Measurements from ENCODE around the gene IL2RA.

IL2RA gene

DNA sequence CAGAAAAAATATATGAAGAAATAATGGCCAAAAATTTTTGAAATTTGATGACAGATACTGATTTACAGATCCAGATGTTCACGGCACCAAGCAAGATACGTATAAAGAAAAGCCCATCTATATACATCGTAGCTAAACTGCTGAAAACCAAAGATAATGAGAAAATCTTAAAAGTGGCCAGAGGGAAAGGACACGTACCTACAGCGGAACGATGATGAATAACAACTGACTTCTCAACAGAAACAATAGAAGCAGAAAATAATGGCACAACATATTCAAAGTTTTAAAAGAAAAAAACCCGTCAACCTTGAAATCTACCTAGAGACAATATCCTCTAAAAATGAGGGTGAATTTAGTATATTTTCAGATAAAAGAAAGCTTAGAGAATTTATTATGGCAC is 31.9 kb downstream of the IL2RA start:
- Histone ChIP-seq H3K27me3 (ENCODE audit: control insufficient read depth in 1 of 2, insufficient read depth in 2 of 2, low read length in 2 of 2) (no peaks in the 10 kb centered on the region), H3K9me3 (ENCODE audit: control insufficient read depth in 1 of 2, low read length in 2 of 2) (no peaks in the 10 kb centered on the region), H3K36me3 (ENCODE audit: control insufficient read depth in 1 of 2, insufficient read depth in 2 of 2, low read length in 2 of 2) (no peaks in the 10 kb centered on the region), H3K27ac (ENCODE audit: low read depth, low read length) (no peak overlapping the region), H3K4me3 (ENCODE audit: low read depth in 1 of 2, low read length in 2 of 2) (no peak overlapping the region), H3K9ac (ENCODE audit: low read depth in 1 of 2, low read length in 2 of 2) (no peak overlapping the region), H3K4me1 (ENCODE audit: control insufficient read depth in 1 of 2, insufficient read depth in 2 of 2, low read length in 2 of 2) (no peaks in the 10 kb centered on the region)

DNA sequence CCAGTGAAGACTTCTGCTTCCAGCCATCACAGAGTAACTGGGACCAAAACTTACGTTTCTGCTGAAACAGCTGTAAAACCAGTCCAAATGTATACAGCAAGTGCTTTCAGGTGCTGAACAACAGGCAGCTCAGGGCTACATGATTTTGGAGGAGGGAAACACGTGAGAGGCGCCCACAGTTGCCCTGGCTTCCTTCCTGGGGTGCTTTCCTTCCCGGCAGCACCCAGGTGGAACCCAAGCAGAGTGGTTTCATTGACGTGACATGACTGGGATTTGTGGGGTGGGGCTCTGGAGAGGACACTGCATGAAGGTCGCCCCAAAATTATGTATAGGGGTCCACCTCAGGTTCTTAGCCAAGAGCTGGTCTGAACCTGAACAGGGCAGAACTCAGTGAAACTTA is 34.2 kb downstream of the IL2RA start:
- Histone ChIP-seq H3K4me3 (ENCODE audit: low read depth in 1 of 2, low read length in 2 of 2) (no peak overlapping the region), H3K9me3 (ENCODE audit: control insufficient read depth in 1 of 2, low read length in 2 of 2) (no peaks in the 10 kb centered on the region), H3K27me3 (ENCODE audit: control insufficient read depth in 1 of 2, insufficient read depth in 2 of 2, low read length in 2 of 2) (no peaks in the 10 kb centered on the region), H3K4me1 (ENCODE audit: control insufficient read depth in 1 of 2, insufficient read depth in 2 of 2, low read length in 2 of 2) (no peaks in the 10 kb centered on the region), H3K9ac (ENCODE audit: low read depth in 1 of 2, low read length in 2 of 2) (no peak overlapping the region), H3K27ac (ENCODE audit: low read depth, low read length) (no peak overlapping the region), H3K36me3 (ENCODE audit: control insufficient read depth in 1 of 2, insufficient read depth in 2 of 2, low read length in 2 of 2) (no peaks in the 10 kb centered on the region)

- H3K4me3 ChIP-seq (ENCODE audit: low read depth in 1 of 2, low read length in 2 of 2) = no peak overlapping the region
- no peaks in the 10 kb centered on the region for H3K9me3 ChIP-seq (ENCODE audit: control insufficient read depth in 1 of 2, low read length in 2 of 2)
- H3K36me3 ChIP-seq (ENCODE audit: control insufficient read depth in 1 of 2, insufficient read depth in 2 of 2, low read length in 2 of 2) = no peaks in the 10 kb centered on the region
- no peak overlapping the region for H3K27ac ChIP-seq (ENCODE audit: low read depth, low read length)
- no peak overlapping the region for H3K9ac ChIP-seq (ENCODE audit: low read depth in 1 of 2, low read length in 2 of 2)
- no peaks in the 10 kb centered on the region for H3K4me1 ChIP-seq (ENCODE audit: control insufficient read depth in 1 of 2, insufficient read depth in 2 of 2, low read length in 2 of 2)
- no peaks in the 10 kb centered on the region for H3K27me3 ChIP-seq (ENCODE audit: control insufficient read depth in 1 of 2, insufficient read depth in 2 of 2, low read length in 2 of 2)
Observed at GRCh38 chr10:6025683-6026255, 36.4 kb downstream of the IL2RA start.

- H3K36me3 ChIP-seq (ENCODE audit: control insufficient read depth in 1 of 2, insufficient read depth in 2 of 2, low read length in 2 of 2) = no peaks in the 10 kb centered on the region
- no peaks in the 10 kb centered on the region for H3K4me1 ChIP-seq (ENCODE audit: control insufficient read depth in 1 of 2, insufficient read depth in 2 of 2, low read length in 2 of 2)
- no peaks in the 10 kb centered on the region for H3K9me3 ChIP-seq (ENCODE audit: control insufficient read depth in 1 of 2, low read length in 2 of 2)
- no peak overlapping the region for H3K9ac ChIP-seq (ENCODE audit: low read depth in 1 of 2, low read length in 2 of 2)
- no peaks in the 10 kb centered on the region for H3K27me3 ChIP-seq (ENCODE audit: control insufficient read depth in 1 of 2, insufficient read depth in 2 of 2, low read length in 2 of 2)
- H3K4me3 ChIP-seq (ENCODE audit: low read depth in 1 of 2, low read length in 2 of 2) = no peak overlapping the region
- H3K27ac ChIP-seq (ENCODE audit: low read depth, low read length) = no peak overlapping the region
Observed at GRCh38 chr10:6024334-6024682, 37.9 kb downstream of the IL2RA start.

GRCh38 chr10:6023661-6024333 is 38.4 kb downstream of the IL2RA start:
- H3K36me3 ChIP-seq (ENCODE audit: control insufficient read depth in 1 of 2, insufficient read depth in 2 of 2, low read length in 2 of 2) = no peaks in the 10 kb centered on the region
- H3K27me3 ChIP-seq (ENCODE audit: control insufficient read depth in 1 of 2, insufficient read depth in 2 of 2, low read length in 2 of 2) = no peaks in the 10 kb centered on the region
- H3K4me1 ChIP-seq (ENCODE audit: control insufficient read depth in 1 of 2, insufficient read depth in 2 of 2, low read length in 2 of 2) = no peaks in the 10 kb centered on the region
- no peak overlapping the region for H3K27ac ChIP-seq (ENCODE audit: low read depth, low read length)
- no peak overlapping the region for H3K4me3 ChIP-seq (ENCODE audit: low read depth in 1 of 2, low read length in 2 of 2)
- no peak overlapping the region for H3K9ac ChIP-seq (ENCODE audit: low read depth in 1 of 2, low read length in 2 of 2)
- no peaks in the 10 kb centered on the region for H3K9me3 ChIP-seq (ENCODE audit: control insufficient read depth in 1 of 2, low read length in 2 of 2)

GRCh38 chr10:6022660-6023059 is 39.5 kb downstream of the IL2RA start:
- H3K27ac ChIP-seq (ENCODE audit: low read depth, low read length) = no peak overlapping the region
- H3K27me3 ChIP-seq (ENCODE audit: control insufficient read depth in 1 of 2, insufficient read depth in 2 of 2, low read length in 2 of 2) = no peaks in the 10 kb centered on the region
- peaks cover 7 to 10% of the 10 kb centered on the region in 2 donors for H3K4me1 ChIP-seq (ENCODE audit: control insufficient read depth in 1 of 2, insufficient read depth in 2 of 2, low read length in 2 of 2)
- no peaks in the 10 kb centered on the region for H3K36me3 ChIP-seq (ENCODE audit: control insufficient read depth in 1 of 2, insufficient read depth in 2 of 2, low read length in 2 of 2)
- H3K9me3 ChIP-seq (ENCODE audit: control insufficient read depth in 1 of 2, low read length in 2 of 2) = no peaks in the 10 kb centered on the region
- no peak overlapping the region for H3K9ac ChIP-seq (ENCODE audit: low read depth in 1 of 2, low read length in 2 of 2)
- no peak overlapping the region for H3K4me3 ChIP-seq (ENCODE audit: low read depth in 1 of 2, low read length in 2 of 2)

DNA sequence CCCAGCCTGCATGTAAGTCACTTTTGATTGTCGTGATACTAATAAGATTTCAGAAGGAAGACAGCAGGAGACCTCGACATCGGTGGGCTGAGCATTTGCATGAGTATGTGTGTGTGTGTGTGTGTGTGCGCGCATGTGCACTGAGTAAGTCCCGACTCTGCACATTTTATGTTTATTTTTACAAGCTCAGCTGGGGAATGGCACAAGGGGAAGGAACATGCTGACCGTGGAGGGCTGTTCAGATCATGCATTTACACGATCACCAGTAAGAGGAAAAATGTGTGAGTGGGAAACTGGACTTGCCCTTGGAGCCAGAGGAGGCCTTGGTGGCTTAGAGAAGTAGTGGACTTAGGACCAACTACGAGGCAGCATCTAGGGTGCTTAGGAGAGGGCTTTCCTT is 41.3 kb downstream of the IL2RA start:
- Histone ChIP-seq H3K27me3 (ENCODE audit: control insufficient read depth in 1 of 2, insufficient read depth in 2 of 2, low read length in 2 of 2) (no peaks in the 10 kb centered on the region), H3K27ac (ENCODE audit: low read depth, low read length) (no peak overlapping the region), H3K9me3 (ENCODE audit: control insufficient read depth in 1 of 2, low read length in 2 of 2) (no peaks in the 10 kb centered on the region), H3K9ac (ENCODE audit: low read depth in 1 of 2, low read length in 2 of 2) (no peak overlapping the region), H3K36me3 (ENCODE audit: control insufficient read depth in 1 of 2, insufficient read depth in 2 of 2, low read length in 2 of 2) (no peaks in the 10 kb centered on the region), H3K4me1 (ENCODE audit: control insufficient read depth in 1 of 2, insufficient read depth in 2 of 2, low read length in 2 of 2) (peaks cover 13 to 16% of the 10 kb centered on the region in 2 donors), H3K4me3 (ENCODE audit: low read depth in 1 of 2, low read length in 2 of 2) (no peak overlapping the region)

DNA sequence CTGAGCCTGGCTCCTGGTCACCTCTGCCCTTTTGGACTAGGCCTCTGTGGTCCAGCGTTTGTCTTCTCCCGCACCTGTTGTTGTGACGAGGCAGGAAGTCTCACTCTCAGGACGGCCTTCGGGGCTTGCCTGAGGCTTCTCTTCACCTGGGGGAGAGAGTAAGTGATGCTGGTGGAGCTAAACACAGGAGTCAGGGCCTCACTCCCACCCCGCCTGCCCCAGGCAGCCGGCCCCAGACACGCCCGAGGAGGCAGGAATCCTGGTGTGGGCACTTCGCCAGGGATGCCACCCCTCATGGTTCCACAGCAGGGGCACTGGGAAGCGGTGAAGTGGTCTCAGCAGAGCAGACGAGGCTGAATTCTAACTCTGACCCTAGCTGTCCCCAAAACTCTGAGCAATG is 42.4 kb downstream of the IL2RA start:
- H3K27ac ChIP-seq (ENCODE audit: low read depth, low read length) = no peak overlapping the region
- H3K9me3 ChIP-seq (ENCODE audit: control insufficient read depth in 1 of 2, low read length in 2 of 2) = no peaks in the 10 kb centered on the region
- no peaks in the 10 kb centered on the region for H3K27me3 ChIP-seq (ENCODE audit: control insufficient read depth in 1 of 2, insufficient read depth in 2 of 2, low read length in 2 of 2)
- peaks cover 13 to 16% of the 10 kb centered on the region in 2 donors for H3K4me1 ChIP-seq (ENCODE audit: control insufficient read depth in 1 of 2, insufficient read depth in 2 of 2, low read length in 2 of 2)
- H3K36me3 ChIP-seq (ENCODE audit: control insufficient read depth in 1 of 2, insufficient read depth in 2 of 2, low read length in 2 of 2) = no peaks in the 10 kb centered on the region
- no peak overlapping the region for H3K9ac ChIP-seq (ENCODE audit: low read depth in 1 of 2, low read length in 2 of 2)
- no peak overlapping the region for H3K4me3 ChIP-seq (ENCODE audit: low read depth in 1 of 2, low read length in 2 of 2)

GRCh38 chr10:6019010-6019782 is 43.0 kb downstream of the IL2RA start:
- no peaks in the 10 kb centered on the region for H3K27me3 ChIP-seq (ENCODE audit: control insufficient read depth in 1 of 2, insufficient read depth in 2 of 2, low read length in 2 of 2)
- H3K36me3 ChIP-seq (ENCODE audit: control insufficient read depth in 1 of 2, insufficient read depth in 2 of 2, low read length in 2 of 2) = no peaks in the 10 kb centered on the region
- no peak overlapping the region for H3K27ac ChIP-seq (ENCODE audit: low read depth, low read length)
- H3K9ac ChIP-seq (ENCODE audit: low read depth in 1 of 2, low read length in 2 of 2) = no peak overlapping the region
- no peak overlapping the region for H3K4me3 ChIP-seq (ENCODE audit: low read depth in 1 of 2, low read length in 2 of 2)
- H3K4me1 ChIP-seq (ENCODE audit: control insufficient read depth in 1 of 2, insufficient read depth in 2 of 2, low read length in 2 of 2) = peaks cover 13 to 16% of the 10 kb centered on the region in 2 donors
- no peaks in the 10 kb centered on the region for H3K9me3 ChIP-seq (ENCODE audit: control insufficient read depth in 1 of 2, low read length in 2 of 2)

GRCh38 chr10:6018422-6018821 is 43.7 kb downstream of the IL2RA start:
- no peak overlapping the region for H3K27ac ChIP-seq (ENCODE audit: low read depth, low read length)
- H3K27me3 ChIP-seq (ENCODE audit: control insufficient read depth in 1 of 2, insufficient read depth in 2 of 2, low read length in 2 of 2) = no peaks in the 10 kb centered on the region
- no peak overlapping the region for H3K4me3 ChIP-seq (ENCODE audit: low read depth in 1 of 2, low read length in 2 of 2)
- no peaks in the 10 kb centered on the region for H3K36me3 ChIP-seq (ENCODE audit: control insufficient read depth in 1 of 2, insufficient read depth in 2 of 2, low read length in 2 of 2)
- H3K9ac ChIP-seq (ENCODE audit: low read depth in 1 of 2, low read length in 2 of 2) = no peak overlapping the region
- peaks cover 13 to 16% of the 10 kb centered on the region in 2 donors for H3K4me1 ChIP-seq (ENCODE audit: control insufficient read depth in 1 of 2, insufficient read depth in 2 of 2, low read length in 2 of 2)
- H3K9me3 ChIP-seq (ENCODE audit: control insufficient read depth in 1 of 2, low read length in 2 of 2) = no peaks in the 10 kb centered on the region
